Neuron (in vitro differentiated cells): ENCODE measurements around the gene SLC14A1.

Source experiments
- H2AFZ ChIP-seq: one replicate; pipeline ENCODE4 v1.6.1; 2013; ENCODE audit warnings: low read depth, mild to moderate bottlenecking, inconsistent platforms, low read length, moderate library complexity
- H3K27me3 ChIP-seq: one replicate; pipeline ENCODE4 v1.6.1; 2013; ENCODE audit warnings: low read length; ENCODE audit not compliant: insufficient read depth
- H3K36me3 ChIP-seq: one replicate; pipeline ENCODE4 v1.6.1; 2013; ENCODE audit warnings: low read length; ENCODE audit not compliant: insufficient read depth
- H3K4me1 ChIP-seq: one replicate; pipeline ENCODE4 v1.6.1; 2013; ENCODE audit warnings: low read length; ENCODE audit not compliant: insufficient read depth
- H3K4me3 ChIP-seq: 2 replicates; pipeline ENCODE4 v1.5.1; 2013; ENCODE audit warnings: mild to moderate bottlenecking, low read length, moderate library complexity
- H3K9me3 ChIP-seq: one replicate; pipeline ENCODE4 v1.6.1; 2013; ENCODE audit warnings: low read length

SLC14A1 gene

DNA sequence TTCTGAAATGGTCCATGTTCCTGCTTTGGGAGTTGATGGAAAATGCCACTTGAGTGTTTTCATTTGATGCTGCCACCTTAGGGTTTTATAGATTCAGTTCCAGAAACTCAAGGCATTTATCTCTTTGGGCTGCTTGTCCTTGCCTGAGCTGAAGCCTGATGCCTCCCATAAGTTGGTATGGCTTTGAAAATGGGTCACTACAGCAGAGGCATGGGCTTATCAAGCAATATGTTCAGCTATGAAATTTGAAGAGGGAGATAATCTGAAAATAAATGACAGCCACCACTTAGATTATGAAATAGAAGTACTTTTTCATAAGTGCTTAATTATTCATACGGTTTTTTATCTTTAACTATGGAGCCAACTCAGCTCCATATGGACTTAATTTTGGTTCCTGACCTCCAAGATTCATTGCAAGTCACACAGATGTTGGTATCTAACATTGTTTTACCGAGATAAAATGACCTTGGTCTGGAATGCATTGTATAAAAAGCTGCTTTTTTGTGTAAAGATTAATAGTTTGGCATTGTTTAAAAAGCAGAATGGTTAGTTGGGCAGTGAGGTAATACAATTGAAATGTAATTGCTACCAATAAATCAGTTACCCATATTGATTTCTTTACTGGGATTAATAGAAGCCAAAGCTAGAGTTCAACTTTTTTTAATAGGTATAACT lies 4.5 kb downstream of the SLC14A1 start:
- Histone ChIP-seq H3K4me3 (no peak overlapping the region), H3K27me3 (no peaks in the 10 kb centered on the region), H3K4me1 (no peaks in the 10 kb centered on the region), H2AFZ (no peak overlapping the region), H3K9me3 (no peaks in the 10 kb centered on the region), H3K36me3 (no peaks in the 10 kb centered on the region)

DNA sequence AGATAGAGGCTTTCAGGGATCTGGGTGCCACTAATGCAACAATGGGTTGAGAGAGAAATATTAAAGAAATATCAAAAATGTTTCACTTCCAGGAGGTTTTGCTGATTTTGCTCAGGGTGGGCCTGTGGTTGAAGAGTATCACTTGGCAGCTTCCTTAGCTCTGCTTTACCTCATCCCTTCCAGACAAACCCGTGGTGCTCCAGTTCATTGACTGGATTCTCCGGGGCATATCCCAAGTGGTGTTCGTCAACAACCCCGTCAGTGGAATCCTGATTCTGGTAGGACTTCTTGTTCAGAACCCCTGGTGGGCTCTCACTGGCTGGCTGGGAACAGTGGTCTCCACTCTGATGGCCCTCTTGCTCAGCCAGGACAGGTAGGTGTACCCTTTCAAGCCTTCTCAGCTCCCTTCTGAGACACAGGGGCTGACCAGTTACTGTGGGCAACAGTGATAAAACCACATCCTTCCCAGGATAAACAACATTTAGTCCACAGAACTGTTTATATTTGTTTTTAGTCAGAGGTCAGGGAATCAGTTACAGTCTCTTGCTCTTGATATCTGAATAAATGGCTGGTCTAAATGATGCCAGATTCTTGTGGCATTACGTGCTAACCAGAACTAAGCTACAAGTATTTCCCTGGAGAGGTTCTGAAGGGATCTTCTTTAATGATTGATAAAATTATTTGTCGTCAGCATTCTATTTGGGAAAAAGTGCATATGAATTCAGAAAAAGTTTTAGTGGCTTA lies 7.0 kb downstream of the SLC14A1 start:
- H3K4me3 ChIP-seq: no peak overlapping the region
- H3K36me3 ChIP-seq: no peaks in the 10 kb centered on the region
- no peak overlapping the region for H2AFZ ChIP-seq
- no peaks in the 10 kb centered on the region for H3K27me3 ChIP-seq
- H3K4me1 ChIP-seq: no peaks in the 10 kb centered on the region
- H3K9me3 ChIP-seq: no peaks in the 10 kb centered on the region

DNA sequence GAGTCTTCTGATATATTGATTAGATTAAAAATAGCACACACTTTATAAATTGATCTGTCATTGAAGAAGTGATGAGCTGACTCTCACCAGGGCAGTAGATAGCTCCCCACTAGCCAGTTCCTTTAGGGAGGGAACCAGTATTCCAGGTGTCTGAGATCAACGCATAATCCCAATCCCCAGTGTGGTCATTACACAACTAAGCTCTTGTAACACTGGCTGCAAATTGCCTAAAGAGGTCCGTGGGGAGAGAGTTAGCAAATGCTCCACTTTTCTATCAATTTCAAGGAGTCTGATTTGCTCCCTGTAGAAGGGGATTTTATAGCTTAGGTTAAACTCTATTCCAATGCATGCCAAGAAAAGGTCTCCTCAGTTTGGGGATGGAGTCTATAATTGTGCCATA lies 7.7 kb downstream of the SLC14A1 start:
- Histone ChIP-seq H2AFZ (no peak overlapping the region), H3K9me3 (no peaks in the 10 kb centered on the region), H3K36me3 (no peaks in the 10 kb centered on the region), H3K27me3 (no peaks in the 10 kb centered on the region), H3K4me1 (no peaks in the 10 kb centered on the region), H3K4me3 (no peak overlapping the region)

DNA sequence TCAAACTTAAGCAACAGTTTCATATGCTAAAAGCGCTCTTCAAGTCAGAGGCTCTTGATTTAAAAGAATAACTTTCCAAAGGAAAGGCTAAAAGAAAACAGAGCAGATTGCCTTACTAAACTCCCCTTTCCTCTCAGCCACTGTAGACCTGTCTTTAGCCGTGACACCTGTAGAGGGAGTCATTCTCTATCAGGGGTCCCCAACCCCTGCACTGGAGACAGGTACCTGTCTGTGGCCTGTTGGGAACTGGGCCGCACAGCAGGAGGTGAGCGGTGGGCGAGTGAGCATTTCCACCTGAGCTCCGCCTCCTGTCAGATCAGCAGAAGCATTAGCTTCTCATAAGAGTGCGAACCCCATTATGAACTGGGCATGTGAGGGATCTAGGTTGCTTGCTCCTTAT lies 9.6 kb downstream of the SLC14A1 start:
- no peak overlapping the region for H2AFZ ChIP-seq
- no peaks in the 10 kb centered on the region for H3K36me3 ChIP-seq
- no peaks in the 10 kb centered on the region for H3K27me3 ChIP-seq
- no peaks in the 10 kb centered on the region for H3K9me3 ChIP-seq
- no peak overlapping the region for H3K4me3 ChIP-seq
- no peaks in the 10 kb centered on the region for H3K4me1 ChIP-seq

DNA sequence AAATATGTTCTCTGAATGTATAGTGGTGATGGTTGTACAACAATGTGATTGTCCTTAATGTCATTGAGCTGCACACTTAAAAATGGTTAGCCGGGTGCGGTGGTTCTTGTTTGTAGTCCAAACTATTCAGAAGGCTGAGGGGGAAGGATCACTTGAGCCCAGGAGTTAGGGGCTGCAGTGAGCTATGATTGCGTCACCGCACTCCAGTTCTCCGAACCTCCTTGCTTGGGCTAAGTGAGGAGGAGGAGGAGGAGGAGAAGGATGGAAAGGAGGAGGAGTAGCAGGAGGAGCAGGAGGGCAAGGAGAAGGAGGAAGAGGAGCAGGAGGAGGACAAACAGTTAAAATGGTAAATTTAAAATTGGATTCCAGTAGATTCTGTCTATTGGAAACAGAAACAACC lies 10.5 kb downstream of the SLC14A1 start:
- H3K36me3 ChIP-seq: no peaks in the 10 kb centered on the region
- no peaks in the 10 kb centered on the region for H3K4me1 ChIP-seq
- H3K27me3 ChIP-seq: no peaks in the 10 kb centered on the region
- H3K4me3 ChIP-seq: no peak overlapping the region
- H2AFZ ChIP-seq: no peak overlapping the region
- H3K9me3 ChIP-seq: no peaks in the 10 kb centered on the region

DNA sequence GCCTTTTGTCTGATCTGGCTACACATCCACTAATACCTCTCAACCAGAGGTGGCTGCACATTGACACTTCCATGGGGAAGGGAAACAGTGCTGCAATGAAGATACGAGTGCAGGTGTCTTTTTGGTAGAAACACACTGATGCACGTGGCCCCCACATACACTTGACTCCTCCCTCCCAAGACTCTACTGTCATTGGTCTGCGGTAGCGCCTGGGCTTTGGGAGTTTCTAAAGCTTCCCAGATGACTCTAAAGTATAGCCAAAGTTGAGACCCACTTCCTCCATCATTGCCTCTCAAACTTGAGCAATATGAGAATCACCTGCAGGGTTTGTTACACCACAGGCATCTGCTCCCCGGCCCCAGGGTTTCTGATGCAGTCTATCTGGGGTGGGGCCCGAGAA lies 11.0 kb downstream of the SLC14A1 start:
- Histone ChIP-seq H3K27me3 (no peaks in the 10 kb centered on the region), H3K36me3 (no peaks in the 10 kb centered on the region), H3K9me3 (no peaks in the 10 kb centered on the region), H3K4me3 (no peak overlapping the region), H3K4me1 (no peaks in the 10 kb centered on the region), H2AFZ (no peak overlapping the region)

DNA sequence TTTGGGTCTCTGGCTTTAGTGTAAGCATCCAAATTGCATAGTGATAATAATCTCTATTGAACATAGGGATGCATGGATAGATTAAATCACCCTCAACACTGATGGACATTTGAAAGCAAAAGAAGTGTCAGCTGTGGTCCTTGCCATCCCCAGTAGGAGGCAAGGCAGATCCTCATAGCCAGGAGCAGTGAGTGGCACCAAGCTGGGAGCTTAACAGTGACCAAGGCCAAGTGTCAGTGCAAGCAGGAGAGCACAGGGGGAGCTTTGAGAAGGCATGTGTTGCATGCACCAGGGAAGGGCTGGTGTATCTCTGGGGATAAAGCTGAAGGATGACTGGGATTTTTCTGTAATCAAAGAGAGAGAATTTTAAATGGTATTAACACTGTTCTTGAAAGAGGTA lies 14.7 kb downstream of the SLC14A1 start:
- Histone ChIP-seq H3K4me1 (no peaks in the 10 kb centered on the region), H3K4me3 (no peak overlapping the region), H3K36me3 (no peaks in the 10 kb centered on the region), H3K9me3 (no peaks in the 10 kb centered on the region), H2AFZ (no peak overlapping the region), H3K27me3 (peaks cover 7% of the 10 kb centered on the region)

DNA sequence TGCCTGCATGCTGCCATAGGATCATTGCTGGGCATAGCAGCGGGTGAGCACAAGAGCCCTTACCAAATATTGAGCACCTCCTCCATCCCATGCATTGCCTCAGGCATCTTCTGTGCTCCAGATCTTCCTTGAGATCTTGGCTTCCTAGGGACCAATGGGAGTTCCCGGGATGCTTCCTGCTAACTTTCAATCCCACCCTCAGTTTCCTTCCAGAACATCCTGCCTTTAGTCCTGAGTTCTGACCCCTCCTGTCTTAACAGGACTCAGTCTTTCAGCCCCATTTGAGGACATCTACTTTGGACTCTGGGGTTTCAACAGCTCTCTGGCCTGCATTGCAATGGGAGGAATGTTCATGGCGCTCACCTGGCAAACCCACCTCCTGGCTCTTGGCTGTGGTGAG lies 15.3 kb downstream of the SLC14A1 start:
- Histone ChIP-seq H3K4me3 (no peak overlapping the region), H3K36me3 (no peaks in the 10 kb centered on the region), H3K27me3 (peaks cover 7% of the 10 kb centered on the region), H2AFZ (no peak overlapping the region), H3K4me1 (no peaks in the 10 kb centered on the region), H3K9me3 (no peaks in the 10 kb centered on the region)

DNA sequence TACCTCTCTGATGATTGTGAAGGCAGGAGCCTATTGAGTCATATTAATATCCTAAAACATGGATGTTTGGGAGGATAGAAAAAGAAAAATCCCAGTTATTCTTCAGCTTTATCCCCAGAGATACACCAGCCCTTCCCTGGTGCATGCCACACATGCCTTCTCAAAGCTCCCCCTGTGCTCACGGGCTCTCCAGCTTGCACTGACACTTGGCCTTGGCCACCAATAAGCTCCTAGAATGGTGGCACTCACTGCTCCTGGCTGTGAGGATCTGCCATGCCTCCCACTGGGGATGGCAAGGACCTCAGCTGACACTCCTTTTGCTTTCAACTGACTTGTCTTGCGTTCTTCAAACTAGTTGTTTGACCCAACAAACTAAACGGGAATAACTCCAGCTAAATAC lies 15.9 kb downstream of the SLC14A1 start:
- no peaks in the 10 kb centered on the region for H3K9me3 ChIP-seq

DNA sequence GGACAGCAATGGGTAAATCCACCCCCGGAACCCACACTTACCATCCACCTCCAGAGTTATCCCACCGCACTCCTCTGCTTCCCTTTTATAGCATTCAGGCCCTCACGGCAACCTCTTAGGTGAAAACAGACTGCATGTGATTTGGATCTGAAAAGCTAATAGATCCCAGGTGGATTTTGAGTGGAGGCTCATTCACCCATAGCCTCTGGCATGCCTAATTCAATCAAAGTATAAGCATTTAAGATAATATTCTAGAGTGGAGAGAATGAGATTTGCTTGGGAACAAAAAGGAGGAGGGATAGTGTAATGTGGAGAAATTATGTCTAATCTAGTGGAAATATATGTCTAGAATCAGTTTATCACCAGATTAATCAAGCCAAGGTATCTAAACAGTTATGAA lies 17.1 kb downstream of the SLC14A1 start:
- H3K4me1 ChIP-seq: no peaks in the 10 kb centered on the region
- no peak overlapping the region for H3K4me3 ChIP-seq
- no peaks in the 10 kb centered on the region for H3K9me3 ChIP-seq
- no peak overlapping the region for H2AFZ ChIP-seq
- H3K27me3 ChIP-seq: peaks cover 10% of the 10 kb centered on the region
- H3K36me3 ChIP-seq: no peaks in the 10 kb centered on the region

More for the DNA sequence above, 15.9 kb downstream of the SLC14A1 start:
- Histone ChIP-seq H3K4me1 (no peaks in the 10 kb centered on the region), H3K36me3 (no peaks in the 10 kb centered on the region), H2AFZ (no peak overlapping the region), H3K4me3 (no peak overlapping the region), H3K27me3 (peaks cover 7% of the 10 kb centered on the region)

DNA sequence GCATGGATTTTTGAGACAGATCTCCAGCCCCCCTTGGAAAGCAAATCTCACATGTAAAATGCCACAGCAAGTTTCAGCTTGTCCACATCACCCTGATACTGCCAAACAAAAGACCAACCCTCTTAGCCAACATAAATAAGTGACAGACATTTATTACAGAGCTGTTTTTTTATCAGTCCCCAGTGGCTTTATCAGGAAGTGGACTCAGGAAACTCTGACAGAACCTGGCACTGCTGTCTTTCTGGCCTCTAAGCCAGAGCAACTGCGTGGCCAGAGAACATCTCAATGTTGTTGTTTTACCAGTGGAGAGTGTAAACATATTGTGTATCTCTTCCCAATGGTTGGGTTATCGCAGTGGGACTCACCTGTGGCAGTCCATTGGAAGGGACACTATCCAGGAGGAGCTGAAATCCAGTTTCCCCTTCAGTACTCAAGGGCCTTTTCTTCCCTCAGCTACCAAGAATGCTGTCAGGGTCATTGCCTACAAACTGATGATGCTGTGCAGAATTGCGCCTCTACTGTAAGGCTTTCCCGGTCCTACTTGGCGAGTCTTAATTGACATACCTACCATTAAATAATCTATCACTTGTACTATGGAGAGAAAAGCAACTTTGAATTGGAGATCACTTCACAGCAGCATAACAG lies 22.0 kb downstream of the SLC14A1 start:
- Histone ChIP-seq H2AFZ (no peak overlapping the region), H3K4me3 (no peak overlapping the region), H3K36me3 (no peaks in the 10 kb centered on the region), H3K9me3 (peaks cover 4% of the 10 kb centered on the region), H3K4me1 (no peaks in the 10 kb centered on the region), H3K27me3 (peaks cover 6% of the 10 kb centered on the region)

DNA sequence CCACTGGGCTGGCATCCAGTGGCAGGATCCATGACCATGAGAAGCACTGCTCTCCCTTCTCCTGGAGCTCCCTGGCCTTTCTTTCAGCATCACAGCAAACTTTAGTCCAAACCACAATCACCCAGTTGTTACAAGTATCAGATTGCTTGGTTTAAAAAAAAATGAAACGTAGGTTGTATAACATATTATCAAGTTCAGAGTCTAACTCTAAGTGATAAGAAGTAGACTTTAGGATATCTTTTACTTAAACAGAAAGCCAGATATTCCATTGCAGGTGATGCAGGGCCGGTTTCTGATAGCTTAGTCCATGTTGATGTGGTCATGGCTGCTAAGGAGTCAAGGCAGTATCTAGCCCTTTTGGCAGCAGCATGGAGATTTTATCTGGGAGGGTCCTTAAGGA lies 24.5 kb downstream of the SLC14A1 start:
- Histone ChIP-seq H3K36me3 (no peaks in the 10 kb centered on the region), H3K9me3 (peaks cover 4% of the 10 kb centered on the region), H2AFZ (no peak overlapping the region), H3K4me1 (no peaks in the 10 kb centered on the region), H3K27me3 (peaks cover 3% of the 10 kb centered on the region), H3K4me3 (no peak overlapping the region)

DNA sequence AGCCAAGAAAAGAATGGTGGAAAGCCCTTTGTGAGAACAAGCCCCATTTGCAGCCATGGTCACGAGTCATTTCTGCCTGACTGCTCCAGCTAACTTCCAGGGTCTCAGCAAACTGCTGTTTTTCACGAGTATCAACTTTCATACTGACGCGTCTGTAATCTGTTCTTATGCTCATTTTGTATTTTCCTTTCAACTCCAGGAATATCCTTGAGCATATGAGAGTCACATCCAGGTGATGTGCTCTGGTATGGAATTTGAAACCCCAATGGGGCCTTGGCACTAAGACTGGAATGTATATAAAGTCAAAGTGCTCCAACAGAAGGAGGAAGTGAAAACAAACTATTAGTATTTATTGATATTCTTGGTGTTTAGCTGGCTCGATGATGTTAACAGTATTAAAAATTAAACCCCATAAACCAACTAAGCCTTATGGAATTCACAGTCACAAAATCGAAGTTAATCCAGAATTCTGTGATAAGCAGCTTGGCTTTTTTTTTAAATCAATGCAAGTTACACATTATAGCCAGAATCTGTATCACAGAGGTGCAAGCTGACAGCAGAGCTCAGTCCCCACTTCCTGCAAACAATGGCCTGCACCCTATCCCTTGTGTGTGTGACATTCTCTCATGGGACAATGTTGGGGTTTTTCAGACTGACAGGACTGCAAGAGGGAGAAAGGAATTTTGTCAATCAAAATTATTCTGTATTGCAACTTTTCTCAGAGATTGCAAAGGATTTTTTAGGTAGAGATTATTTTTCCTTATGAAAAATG lies 26.1 kb downstream of the SLC14A1 start:
- Histone ChIP-seq H2AFZ (no peak overlapping the region), H3K27me3 (peaks cover 3% of the 10 kb centered on the region), H3K4me3 (no peak overlapping the region), H3K36me3 (no peaks in the 10 kb centered on the region), H3K4me1 (no peaks in the 10 kb centered on the region), H3K9me3 (peaks cover 4% of the 10 kb centered on the region)
